Ectodermal cell (in vitro differentiated cells): Measurements from ENCODE around the gene PRDM16.

Experiments
- H3K27ac ChIP-seq: 2 replicates; pipeline ENCODE4 v1.7.0; 2013; ENCODE audit warnings: mild to moderate bottlenecking, low read depth, low read length; ENCODE audit not compliant: insufficient read depth, poor library complexity, severe bottlenecking
- H3K27me3 ChIP-seq: 2 replicates; pipeline ENCODE4 v1.7.0; 2013; ENCODE audit warnings: mild to moderate bottlenecking, low read length; ENCODE audit not compliant: insufficient read depth, control insufficient read depth, poor library complexity, severe bottlenecking
- H3K36me3 ChIP-seq: one replicate; pipeline ENCODE4 v1.7.0; 2013; ENCODE audit warnings: low read length; ENCODE audit not compliant: control insufficient read depth, insufficient read depth
- H3K4me1 ChIP-seq: one replicate; pipeline ENCODE4 v1.7.0; 2013; ENCODE audit warnings: low read length; ENCODE audit not compliant: control insufficient read depth, insufficient read depth
- H3K4me3 ChIP-seq: 2 replicates; pipeline ENCODE4 v1.7.0; 2013; ENCODE audit warnings: low read depth, low read length, control low read depth; ENCODE audit not compliant: insufficient read depth
- H3K9me3 ChIP-seq: 2 replicates; pipeline ENCODE4 v1.7.0; 2013; ENCODE audit warnings: mild to moderate bottlenecking, low read length, moderate library complexity; ENCODE audit not compliant: control insufficient read depth
- WGBS, 2 experiments: methylation state at CpG; one replicate each; pipeline ENCODE4 v1.1.7; 2013; ENCODE audit warnings: missing lambda C conversion rate in 2 of 2; 5-methylcytosine and 5-hydroxymethylcytosine counted together

Gene PRDM16

GRCh38 chr1:3411806-3412205, 342.8 kb downstream of the PRDM16 start:
- 91 to 92% methylated on average over 30 of the region's 30 CpGs for WGBS, 2 experiments
- no peaks in the 10 kb centered on the region for H3K9me3 ChIP-seq
- no peaks in the 10 kb centered on the region for H3K4me1 ChIP-seq

GRCh38 chr1:3412376-3412775, 343.4 kb downstream of the PRDM16 start:
- no peaks in the 10 kb centered on the region for H3K9me3 ChIP-seq
- no peaks in the 10 kb centered on the region for H3K27me3 ChIP-seq
- 92 to 94% methylated on average over 33 of the region's 33 CpGs for WGBS, 2 experiments
- no peak overlapping the region for H3K4me3 ChIP-seq
- no peaks in the 10 kb centered on the region for H3K36me3 ChIP-seq
- H3K27ac ChIP-seq, result no peak overlapping the region
- no peaks in the 10 kb centered on the region for H3K4me1 ChIP-seq

More at GRCh38 chr1:3411806-3412205, 342.8 kb downstream of the PRDM16 start:
- no peak overlapping the region for H3K4me3 ChIP-seq
- H3K36me3 ChIP-seq, result no peaks in the 10 kb centered on the region
- no peaks in the 10 kb centered on the region for H3K27me3 ChIP-seq
- no peak overlapping the region for H3K27ac ChIP-seq

- Histone ChIP-seq H3K9me3 (no peaks in the 10 kb centered on the region), H3K27me3 (no peaks in the 10 kb centered on the region), H3K4me3 (no peak overlapping the region), H3K27ac (no peak overlapping the region), H3K4me1 (no peaks in the 10 kb centered on the region), H3K36me3 (no peaks in the 10 kb centered on the region)
- 93 to 96% methylated on average over 34 of the region's 34 CpGs for WGBS, 2 experiments
Observed at GRCh38 chr1:3413975-3414710, 345.1 kb downstream of the PRDM16 start.

GRCh38 chr1:3415260-3416090, 346.5 kb downstream of the PRDM16 start:
- no peaks in the 10 kb centered on the region for H3K36me3 ChIP-seq
- H3K9me3 ChIP-seq, result no peaks in the 10 kb centered on the region
- no peak overlapping the region for H3K27ac ChIP-seq
- H3K4me3 ChIP-seq, result no peak overlapping the region
- H3K27me3 ChIP-seq, result no peaks in the 10 kb centered on the region
- WGBS, 2 experiments, result 79 to 83% methylated on average over 39 of the region's 39 CpGs
- H3K4me1 ChIP-seq, result no peaks in the 10 kb centered on the region

GRCh38 chr1:3417082-3417739, 348.2 kb downstream of the PRDM16 start:
- Histone ChIP-seq H3K9me3 (no peaks in the 10 kb centered on the region), H3K27me3 (no peaks in the 10 kb centered on the region), H3K36me3 (no peaks in the 10 kb centered on the region), H3K4me3 (no peak overlapping the region), H3K4me1 (no peaks in the 10 kb centered on the region), H3K27ac (no peak overlapping the region)
- 85 to 88% methylated on average over 6 of the region's 6 CpGs for WGBS, 2 experiments

- 87 to 89% methylated on average over 9 of the region's 9 CpGs for WGBS, 2 experiments
- Histone ChIP-seq H3K4me1 (no peaks in the 10 kb centered on the region), H3K27me3 (no peaks in the 10 kb centered on the region), H3K4me3 (no peak overlapping the region), H3K27ac (no peak overlapping the region), H3K9me3 (no peaks in the 10 kb centered on the region), H3K36me3 (no peaks in the 10 kb centered on the region)
Observed at GRCh38 chr1:3417934-3418333, 348.9 kb downstream of the PRDM16 start.

- WGBS, 2 experiments, result 93 to 94% methylated on average over 8 of the region's 8 CpGs
- no peak overlapping the region for H3K27ac ChIP-seq
Observed at GRCh38 chr1:3418600-3418999, 349.6 kb downstream of the PRDM16 start.

GRCh38 chr1:3419415-3420204, 350.6 kb downstream of the PRDM16 start:
- H3K9me3 ChIP-seq, result no peaks in the 10 kb centered on the region
- no peaks in the 10 kb centered on the region for H3K36me3 ChIP-seq
- no peaks in the 10 kb centered on the region for H3K27me3 ChIP-seq
- no peak overlapping the region for H3K4me3 ChIP-seq
- H3K4me1 ChIP-seq, result no peaks in the 10 kb centered on the region
- H3K27ac ChIP-seq, result no peak overlapping the region
- 93 to 94% methylated on average over 15 of the region's 15 CpGs for WGBS, 2 experiments

More at GRCh38 chr1:3418600-3418999, 349.6 kb downstream of the PRDM16 start:
- Histone ChIP-seq H3K4me1 (no peaks in the 10 kb centered on the region), H3K9me3 (no peaks in the 10 kb centered on the region), H3K4me3 (no peak overlapping the region), H3K36me3 (no peaks in the 10 kb centered on the region), H3K27me3 (no peaks in the 10 kb centered on the region)

- WGBS, 2 experiments, result 92 to 93% methylated on average over 23 of the region's 23 CpGs
- H3K4me3 ChIP-seq, result no peak overlapping the region
- H3K4me1 ChIP-seq, result no peaks in the 10 kb centered on the region
- no peaks in the 10 kb centered on the region for H3K9me3 ChIP-seq
- H3K36me3 ChIP-seq, result no peaks in the 10 kb centered on the region
- no peak overlapping the region for H3K27ac ChIP-seq
- H3K27me3 ChIP-seq, result no peaks in the 10 kb centered on the region
Observed at GRCh38 chr1:3420218-3420951, 351.4 kb downstream of the PRDM16 start.
